Measurements from ENCODE around the gene NOBOX. TPM values are rescaled to one million over a fixed set of nuclear protein-coding genes. Genes with fewer than 3 reads are reported as not detected.

The NOBOX gene
- polyA plus RNA-seq, 1 donor (not counting 4 experiments of a cell fraction or from before 2014, with no cell fraction given): not detected

- peaks cover 17% of the 10 kb centered on the region for H3K4me1 ChIP-seq (ENCODE audit: control insufficient read depth, extremely low read depth, insufficient read depth, low read length)
- dilution Hi-C loops (cut with MboI; ENCODE audit: extremely low pct_ligation_motif_present, low sequenced_read_pairs): no loop called here
- H3K9me3 ChIP-seq (ENCODE audit: control insufficient read depth, low read depth, low read length): no peaks in the 10 kb centered on the region
- no peak overlapping the region for H3K9ac ChIP-seq (ENCODE audit: control insufficient read depth, extremely low read depth, insufficient read depth, low read length)
- DNase-seq (ENCODE audit: low read depth, low spot score) (no peak), FAIRE-seq (no peak)
- H3K36me3 ChIP-seq (ENCODE audit: control insufficient read depth in 2 of 2, extremely low read depth in 1 of 2, insufficient read depth in 2 of 2, low read length in 2 of 2): no peaks in the 10 kb centered on the region
- TF ChIP-seq EZH2 (IDR thresholded peaks at IDR 0.05; ENCODE audit: low read length) (no peak), CTCF (optimal IDR thresholded peaks at IDR 0.05 in 1 of 3, IDR thresholded peaks at IDR 0.05 in 1 of 3, conservative IDR thresholded peaks at IDR 0.05 in 1 of 3; ENCODE audit: extremely low read depth in 1 of 3, insufficient read depth in 2 of 3, low read length in 3 of 3) (no peak)
- no peaks in the 10 kb centered on the region for H3K27me3 ChIP-seq (ENCODE audit: control insufficient read depth, extremely low read depth, insufficient read depth, low read length)
- no peaks in the 10 kb centered on the region for H4K20me1 ChIP-seq (ENCODE audit: control insufficient read depth, extremely low read depth, insufficient read depth, low read length)
- H3K9me1 ChIP-seq (ENCODE audit: control insufficient read depth, extremely low read depth, insufficient read depth, low read length): no peaks in the 10 kb centered on the region
- no peak overlapping the region for H3K27ac ChIP-seq (ENCODE audit: control insufficient read depth, insufficient read depth, low read length)
- H3K4me2 ChIP-seq (ENCODE audit: control insufficient read depth, extremely low read depth, insufficient read depth, low read depth, low read length): no peak overlapping the region
- H3K79me2 ChIP-seq (ENCODE audit: control insufficient read depth, insufficient read depth, low read length): no peaks in the 10 kb centered on the region
- no peak overlapping the region for H3K4me3 ChIP-seq (ENCODE audit: control insufficient read depth in 2 of 3, extremely low read depth in 1 of 3, insufficient read depth in 2 of 3, low read depth in 1 of 3, low read length in 3 of 3)
- H2AFZ ChIP-seq (ENCODE audit: control insufficient read depth, low read length): no peak overlapping the region
These were observed 14.5 kb downstream of the NOBOX start for GRCh38 chr7:144388950-144389349.

GRCh38 chr7:144386741-144387140 is 16.8 kb downstream of the NOBOX start:
- Histone ChIP-seq H3K9me3 (ENCODE audit: control insufficient read depth, low read depth, low read length) (no peaks in the 10 kb centered on the region), H3K27me3 (ENCODE audit: control insufficient read depth, extremely low read depth, insufficient read depth, low read length) (no peaks in the 10 kb centered on the region), H3K79me2 (ENCODE audit: control insufficient read depth, insufficient read depth, low read length) (no peaks in the 10 kb centered on the region), H3K9ac (ENCODE audit: control insufficient read depth, extremely low read depth, insufficient read depth, low read length) (no peak overlapping the region), H3K9me1 (ENCODE audit: control insufficient read depth, extremely low read depth, insufficient read depth, low read length) (no peaks in the 10 kb centered on the region), H3K4me1 (ENCODE audit: control insufficient read depth, extremely low read depth, insufficient read depth, low read length) (peaks cover 19% of the 10 kb centered on the region), H3K27ac (ENCODE audit: control insufficient read depth, insufficient read depth, low read length) (no peak overlapping the region), H3K36me3 (ENCODE audit: control insufficient read depth in 2 of 2, extremely low read depth in 1 of 2, insufficient read depth in 2 of 2, low read length in 2 of 2) (no peaks in the 10 kb centered on the region), H2AFZ (ENCODE audit: control insufficient read depth, low read length) (no peak overlapping the region), H3K4me2 (ENCODE audit: control insufficient read depth, extremely low read depth, insufficient read depth, low read depth, low read length) (no peak overlapping the region), H3K4me3 (ENCODE audit: control insufficient read depth in 2 of 3, extremely low read depth in 1 of 3, insufficient read depth in 2 of 3, low read depth in 1 of 3, low read length in 3 of 3) (no peak overlapping the region), H4K20me1 (ENCODE audit: control insufficient read depth, extremely low read depth, insufficient read depth, low read length) (no peaks in the 10 kb centered on the region)
- dilution Hi-C loops (cut with MboI; ENCODE audit: extremely low pct_ligation_motif_present, low sequenced_read_pairs): no loop called here
- TF ChIP-seq CTCF (optimal IDR thresholded peaks at IDR 0.05 in 1 of 3, IDR thresholded peaks at IDR 0.05 in 1 of 3, conservative IDR thresholded peaks at IDR 0.05 in 1 of 3; ENCODE audit: extremely low read depth in 1 of 3, insufficient read depth in 2 of 3, low read length in 3 of 3) (no peak), EZH2 (IDR thresholded peaks at IDR 0.05; ENCODE audit: low read length) (no peak)
- FAIRE-seq: no peak
- no peak for DNase-seq (ENCODE audit: low read depth, low spot score)
